ENCODE measurements around the gene ARHGAP42. TPM values are rescaled to one million over a fixed set of nuclear protein-coding genes. Genes with fewer than 3 reads are reported as not detected.

The ARHGAP42 gene
- total RNA-seq, 1 experiment from 2014 or later: 39.1 TPM

GRCh38 chr11:100948936-100949335 is 261.8 kb downstream of the ARHGAP42 start:
- H4K8ac ChIP-seq (replicated peaks; ENCODE audit: insufficient read length, low read depth, low read length): no peak overlapping the region
- no peak overlapping the region for H3K27ac Mint-ChIP-seq
- WGBS (ENCODE audit: extremely low coverage, insufficient read length, low lambda C conversion rate): no CpG with 5 or more reads among the region's 2 CpGs
- H2BK15ac ChIP-seq (ENCODE audit: low read depth, low read length): no peak overlapping the region
- no peak overlapping the region for H3K18ac ChIP-seq (ENCODE audit: insufficient read length, low read depth, low read length)
- H3K9ac ChIP-seq (ENCODE audit: extremely low read depth, insufficient read length, low read length): no peak overlapping the region
- no peak overlapping the region for H4K5ac ChIP-seq (ENCODE audit: insufficient read length, low read depth, low read length)
- no peak overlapping the region for H3K27ac ChIP-seq (ENCODE audit: insufficient read length, low read depth, low read length)
- DNase-seq: no peak
- no peaks in the 10 kb centered on the region for H3K23me2 ChIP-seq (ENCODE audit: insufficient read length, low read depth, low read length, poor library complexity, severe bottlenecking)
- no peak overlapping the region for H3K56ac ChIP-seq (ENCODE audit: insufficient read length, low read depth, low read length)
- peaks cover 0 to 10% (median 8%) of the 10 kb centered on the region in 3 experiments; a peak in 5 of 7 replicates for H3K36me3 Mint-ChIP-seq (ENCODE audit: insufficient read depth in 1 of 3, low read depth in 3 of 3)
- no peak overlapping the region for H2BK12ac ChIP-seq (ENCODE audit: insufficient read length, low read depth, low read length)
- no peaks in the 10 kb centered on the region; the same call in 1 of the 2 replicates for H3K4me1 ChIP-seq (ENCODE audit: insufficient read depth, low read length)
- TF ChIP-seq CTCF (conservative IDR thresholded peaks at IDR 0.05): no peak
- H3K4me3 Mint-ChIP-seq: no peak overlapping the region
- H3K79me1 ChIP-seq (ENCODE audit: insufficient read depth, low read depth, low read length, poor library complexity, severe bottlenecking): no peaks in the 10 kb centered on the region
- H3K14ac ChIP-seq (ENCODE audit: insufficient read depth, low read length): no peak overlapping the region
- H3T11ph ChIP-seq (ENCODE audit: low read length): no peak overlapping the region
- H2BK120ac ChIP-seq (ENCODE audit: low read depth, low read length, poor library complexity, severe bottlenecking): no peak overlapping the region
- H3K27me3 ChIP-seq (ENCODE audit: insufficient read depth, low read length): no peaks in the 10 kb centered on the region
- no peaks in the 10 kb centered on the region for H3K27me3 Mint-ChIP-seq (ENCODE audit: low read depth)
- H3K9me3 ChIP-seq (ENCODE audit: control insufficient read depth, low read depth, low read length): no peaks in the 10 kb centered on the region
- H2BK20ac ChIP-seq (ENCODE audit: low read depth, low read length, poor library complexity, severe bottlenecking): no peak overlapping the region
- no peak overlapping the region for H2BK5ac ChIP-seq (ENCODE audit: insufficient read length, low read length)
- H4K91ac ChIP-seq (ENCODE audit: insufficient read length, low read depth, low read length): no peak overlapping the region
- no peaks in the 10 kb centered on the region for H4K20me1 ChIP-seq (ENCODE audit: control insufficient read depth, insufficient read depth, insufficient read length)
- no peaks in the 10 kb centered on the region for H3K79me2 ChIP-seq (ENCODE audit: insufficient read depth, low read length)
- H3K4me1 Mint-ChIP-seq: peaks cover 0 to 4% of the 10 kb centered on the region in 2 experiments; a peak in 2 of 4 replicates
- H3K23ac ChIP-seq (ENCODE audit: insufficient read length, low read depth, low read length): no peak overlapping the region
- H2AK5ac ChIP-seq (ENCODE audit: insufficient read length, low read length): no peak overlapping the region
- no peak overlapping the region for H2AFZ ChIP-seq (ENCODE audit: low read length)
- no peak overlapping the region for H3K4ac ChIP-seq (ENCODE audit: low read depth, low read length)
- no peak overlapping the region for H3K4me2 ChIP-seq (ENCODE audit: insufficient read depth, insufficient read length, low read length)
- H3K9me3 Mint-ChIP-seq: no peaks in the 10 kb centered on the region

All from H9 (cell line).